Mesenteric fat pad (tissue), 1 donor: ENCODE results near the gene TMEM147. TPM values are rescaled to one million over a fixed set of nuclear protein-coding genes. Genes with fewer than 3 reads are reported as not detected.

Experiments
- DNase-seq: peaks from one replicate; pipeline ENCODE4 v3.0.0-alpha.2; 2020; ENCODE audit warnings: low spot score
- total RNA-seq: library from RNA; stranded (reverse); fragmentation: NEBNext Ultra II Directional; extraction: Animal tissue kit (Norgen Biotek cat#: 25700); gene quantifications from one replicate; pipeline ENCODE4 v1.2.1, GENCODE V29; 2021
- donor health status: DM: yes; HTN: yes; CAD: no.

The TMEM147 gene
- total RNA-seq, 1 donor from 2014 or later: 86.8 TPM

GRCh38 chr19:35545855-35546381 is 492 bp downstream of the TMEM147 start:
- DNase-seq: no peak

GRCh38 chr19:35546532-35546931 is 1.1 kb downstream of the TMEM147 start:
- no peak for DNase-seq

- DNase-seq: no peak
These were observed 3.9 kb downstream of the TMEM147 start for GRCh38 chr19:35549174-35549788.

GRCh38 chr19:35549879-35550523 is 4.6 kb downstream of the TMEM147 start:
- no peak for DNase-seq

GRCh38 chr19:35551091-35551810 is 5.8 kb downstream of the TMEM147 start:
- DNase-seq: no peak

GRCh38 chr19:35552534-35553384 is 7.3 kb downstream of the TMEM147 start:
- DNase-seq: no peak

GRCh38 chr19:35553385-35554000 is 8.1 kb downstream of the TMEM147 start:
- DNase-seq: no peak

GRCh38 chr19:35554076-35554475 is 8.7 kb downstream of the TMEM147 start:
- DNase-seq: no peak

- no peak for DNase-seq
These were observed 10.0 kb downstream of the TMEM147 start for GRCh38 chr19:35555301-35556005.

GRCh38 chr19:35556025-35556590 is 10.7 kb downstream of the TMEM147 start:
- DNase-seq: no peak

GRCh38 chr19:35556846-35557538 is 11.6 kb downstream of the TMEM147 start:
- DNase-seq: no peak

- DNase-seq: no peak
These were observed 12.3 kb downstream of the TMEM147 start for GRCh38 chr19:35557539-35558399.

- DNase-seq: no peak
These were observed 13.2 kb downstream of the TMEM147 start for GRCh38 chr19:35558400-35559280.

- no peak for DNase-seq
These were observed 13.8 kb downstream of the TMEM147 start for GRCh38 chr19:35559281-35559659.

GRCh38 chr19:35559781-35560180 is 14.4 kb downstream of the TMEM147 start:
- DNase-seq: no peak

- no peak for DNase-seq
These were observed 14.8 kb downstream of the TMEM147 start for GRCh38 chr19:35560271-35560670.

- DNase-seq: no peak
These were observed 15.3 kb downstream of the TMEM147 start for GRCh38 chr19:35560677-35561076.
